ENCODE measurements around the gene HOXA5. TPM values are rescaled to one million over a fixed set of nuclear protein-coding genes. Genes with fewer than 3 reads are reported as not detected.

The HOXA5 gene
- total RNA-seq, 2 experiments from 2014 or later: 3.4 to 7.4 TPM

- no peak overlapping the region for H3K4me3 ChIP-seq (ENCODE audit: low read depth, low read length, poor library complexity, severe bottlenecking)
- no peaks in the 10 kb centered on the region for H4K20me1 ChIP-seq (ENCODE audit: insufficient read depth, low read length)
- H3K4me2 ChIP-seq (ENCODE audit: low read length): no peak overlapping the region
- no peaks in the 10 kb centered on the region for H3K36me3 ChIP-seq (ENCODE audit: insufficient read depth, low read length)
- intact Hi-C loops (cut with micrococcal nuclease; ENCODE audit: unreplicated experiment): loop anchor here (5.0 kb wide), 2 partner anchors 497 to 662 kb away; no protein-coding TSS in a partner anchor
- H3K9me2 ChIP-seq (ENCODE audit: insufficient read depth, low read length): no peaks in the 10 kb centered on the region
- ChIA-PET CTCF (ENCODE audit: unreplicated experiment) (no interaction called here), POLR2A (no interaction called here)
- DNase-seq (ENCODE audit: low spot score): no peak
- no peak overlapping the region for H3K27ac ChIP-seq (ENCODE audit: low read depth, low read length, poor library complexity, severe bottlenecking)
- no peak for TF ChIP-seq CTCF (conservative IDR thresholded peaks at IDR 0.05; ENCODE audit: low read length)
- TF ChIP-seq EZH2phosphoT487 (IDR thresholded peaks at IDR 0.05; ENCODE audit: borderline replicate concordance, low read depth, low read length): no peak
- H3K9me3 ChIP-seq (ENCODE audit: low read length): no peaks in the 10 kb centered on the region
- no TSS peak for BruUV-seq (replicated peaks)
- no peaks in the 10 kb centered on the region for H3K79me2 ChIP-seq (ENCODE audit: insufficient read depth, low read depth, low read length)
- H3K4me1 ChIP-seq (ENCODE audit: insufficient read depth, low read length, poor library complexity, severe bottlenecking): peaks cover 6% of the 10 kb centered on the region
- H2AFZ ChIP-seq (ENCODE audit: low read length): no peak overlapping the region
Observed at GRCh38 chr7:27164045-27164366, 20.5 kb upstream of the HOXA5 start.

- Histone ChIP-seq H4K20me1 (ENCODE audit: insufficient read depth, low read length) (no peaks in the 10 kb centered on the region), H3K27ac (ENCODE audit: low read depth, low read length, poor library complexity, severe bottlenecking) (no peak overlapping the region), H3K9me3 (ENCODE audit: low read length) (no peaks in the 10 kb centered on the region), H3K9me2 (ENCODE audit: insufficient read depth, low read length) (no peaks in the 10 kb centered on the region), H2AFZ (ENCODE audit: low read length) (no peak overlapping the region), H3K36me3 (ENCODE audit: insufficient read depth, low read length) (no peaks in the 10 kb centered on the region), H3K79me2 (ENCODE audit: insufficient read depth, low read depth, low read length) (no peaks in the 10 kb centered on the region), H3K4me3 (ENCODE audit: low read depth, low read length, poor library complexity, severe bottlenecking) (no peak overlapping the region), H3K4me1 (ENCODE audit: insufficient read depth, low read length, poor library complexity, severe bottlenecking) (peaks cover 6% of the 10 kb centered on the region), H3K4me2 (ENCODE audit: low read length) (no peak overlapping the region)
- ChIA-PET CTCF (ENCODE audit: unreplicated experiment) (no interaction called here), POLR2A (interaction anchor here (1.0 to 1.3 kb wide), 2 partner anchors 14 to 424 kb away, joined by 4 read pairs; no protein-coding TSS in a partner anchor)
- DNase-seq (ENCODE audit: low spot score): no peak
- no TSS peak for BruUV-seq (replicated peaks)
- intact Hi-C loops (cut with micrococcal nuclease; ENCODE audit: unreplicated experiment): loop anchor here (5.0 kb wide), 2 partner anchors 496 to 661 kb away; no protein-coding TSS in a partner anchor
- TF ChIP-seq EZH2phosphoT487 (IDR thresholded peaks at IDR 0.05; ENCODE audit: borderline replicate concordance, low read depth, low read length): no peak
- no peak for TF ChIP-seq CTCF (conservative IDR thresholded peaks at IDR 0.05; ENCODE audit: low read length)
Observed at GRCh38 chr7:27163288-27164044, 20.0 kb upstream of the HOXA5 start.

Data from OCI-LY7 (cell line).